Upper lobe of right lung (tissue), 1 donor: ENCODE measurements around the gene MMAA. TPM values are rescaled to one million over a fixed set of nuclear protein-coding genes. Genes with fewer than 3 reads are reported as not detected.
"Not testable (repeated sequence)": the region's sequence is repeated elsewhere in the genome, so short reads cannot be mapped to it uniquely, and the experiment has no call there.

ENCODE experiments used
- ATAC-seq: fragments of 200-7000 bp; cut with Tn5 transposase; one replicate; pipeline ENCODE4 v1.9.1; 2020; ENCODE audit warnings: mild to moderate bottlenecking, moderate library complexity
- DNase-seq: peaks from one replicate; pipeline ENCODE4 v3.0.0-alpha.2; 2020
- H3K27ac ChIP-seq: fragments of 200-600 bp; one replicate; pipeline ENCODE4 v1.8.0; 2022
- H3K27me3 ChIP-seq: fragments of 200-600 bp; one replicate; pipeline ENCODE4 v1.8.0; 2022; ENCODE audit warnings: mild to moderate bottlenecking
- H3K36me3 ChIP-seq: fragments of 200-600 bp; one replicate; pipeline ENCODE4 v1.8.0; 2022
- H3K4me1 ChIP-seq: fragments of 200-600 bp; one replicate; pipeline ENCODE4 v1.8.0; 2022
- H3K4me3 ChIP-seq: fragments of 200-600 bp; one replicate; pipeline ENCODE4 v1.8.0; 2022; ENCODE audit warnings: mild to moderate bottlenecking
- H3K9me3 ChIP-seq: fragments of 200-600 bp; one replicate; pipeline ENCODE4 v1.8.0; 2022
- intact Hi-C: fragments of 100-400 bp; cut with DNase I; formaldehyde crosslinking; loops from one replicate; pipeline ENCODE4 v1.11.0; 2022
- total RNA-seq: library from RNA; stranded (reverse); fragmentation: NEBNext Ultra II Directional; extraction: Animal tissue kit (Norgen Biotek cat#: 25700); gene quantifications from one replicate; pipeline ENCODE4 v1.2.1, GENCODE V29; 2021
- TF ChIP-seq, protein P1 (sequence below): fragments of 200-600 bp; IDR thresholded peaks from one replicate; pipeline ENCODE4 v1.8.0; 2022; ENCODE audit warnings: antibody characterized with exemption
- donor health status: DM: no; HTN: yes; CAD: no; lungs with severe emphysema.

Gene MMAA
- total RNA-seq, 1 donor from 2014 or later: 11.9 TPM

DNA sequence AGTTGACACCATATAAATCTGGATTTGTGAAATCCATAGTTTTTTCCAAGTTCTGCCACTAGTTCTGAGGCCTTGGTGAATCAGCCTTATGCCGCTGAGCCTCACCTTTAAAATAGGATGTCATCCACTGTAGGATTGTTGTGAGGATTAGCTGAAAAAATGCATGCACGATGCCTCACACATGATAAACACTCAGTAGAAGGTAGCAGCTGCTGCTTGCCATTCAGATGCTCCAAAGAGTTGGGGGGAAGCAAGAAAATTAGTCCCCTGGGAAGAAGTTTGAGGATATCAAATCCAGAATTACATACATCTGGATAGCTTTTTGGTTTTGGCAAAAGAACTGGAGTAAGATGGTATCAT, 7.4 kb downstream of the MMAA start:
- Histone ChIP-seq H3K36me3 (no peaks in the 10 kb centered on the region), H3K27ac (no peak overlapping the region), H3K27me3 (no peaks in the 10 kb centered on the region), H3K4me1 (no peaks in the 10 kb centered on the region), H3K9me3 (no peaks in the 10 kb centered on the region), H3K4me3 (no peak overlapping the region)
- ATAC-seq: no peak
- intact Hi-C loops: no loop called here
- TF ChIP-seq, protein P1, sequence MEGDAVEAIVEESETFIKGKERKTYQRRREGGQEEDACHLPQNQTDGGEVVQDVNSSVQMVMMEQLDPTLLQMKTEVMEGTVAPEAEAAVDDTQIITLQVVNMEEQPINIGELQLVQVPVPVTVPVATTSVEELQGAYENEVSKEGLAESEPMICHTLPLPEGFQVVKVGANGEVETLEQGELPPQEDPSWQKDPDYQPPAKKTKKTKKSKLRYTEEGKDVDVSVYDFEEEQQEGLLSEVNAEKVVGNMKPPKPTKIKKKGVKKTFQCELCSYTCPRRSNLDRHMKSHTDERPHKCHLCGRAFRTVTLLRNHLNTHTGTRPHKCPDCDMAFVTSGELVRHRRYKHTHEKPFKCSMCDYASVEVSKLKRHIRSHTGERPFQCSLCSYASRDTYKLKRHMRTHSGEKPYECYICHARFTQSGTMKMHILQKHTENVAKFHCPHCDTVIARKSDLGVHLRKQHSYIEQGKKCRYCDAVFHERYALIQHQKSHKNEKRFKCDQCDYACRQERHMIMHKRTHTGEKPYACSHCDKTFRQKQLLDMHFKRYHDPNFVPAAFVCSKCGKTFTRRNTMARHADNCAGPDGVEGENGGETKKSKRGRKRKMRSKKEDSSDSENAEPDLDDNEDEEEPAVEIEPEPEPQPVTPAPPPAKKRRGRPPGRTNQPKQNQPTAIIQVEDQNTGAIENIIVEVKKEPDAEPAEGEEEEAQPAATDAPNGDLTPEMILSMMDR: no peak
- no peak for DNase-seq

DNA sequence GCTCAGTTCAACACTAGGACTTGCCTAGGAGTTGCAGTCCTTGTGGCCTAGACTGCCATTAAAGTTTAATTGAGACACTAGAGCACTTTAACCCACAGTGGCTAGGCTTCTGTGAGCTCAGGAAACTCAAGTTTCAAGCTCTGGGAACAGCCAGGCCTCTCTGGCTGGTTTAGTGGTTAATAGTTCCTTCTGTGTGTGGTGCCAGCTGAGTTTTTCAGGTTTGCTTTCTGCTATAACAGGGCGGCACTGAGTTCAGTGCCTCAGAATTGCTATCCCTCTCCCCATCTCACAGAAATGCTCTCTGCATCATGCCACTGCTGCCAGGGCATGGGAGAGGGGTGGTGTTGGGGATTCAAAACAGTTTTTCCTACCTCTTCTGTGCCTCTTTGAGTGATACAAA, 15.9 kb downstream of the MMAA start:
- DNase-seq (no peak), ATAC-seq (no peak)
- peaks cover 12% of the 10 kb centered on the region for H3K36me3 ChIP-seq
- H3K4me3 ChIP-seq: no peak overlapping the region
- H3K27ac ChIP-seq: no peak overlapping the region
- TF ChIP-seq, protein P1: no peak
- no peaks in the 10 kb centered on the region for H3K9me3 ChIP-seq
- H3K4me1 ChIP-seq: no peaks in the 10 kb centered on the region
- intact Hi-C loops: no loop called here
- H3K27me3 ChIP-seq: no peaks in the 10 kb centered on the region

DNA sequence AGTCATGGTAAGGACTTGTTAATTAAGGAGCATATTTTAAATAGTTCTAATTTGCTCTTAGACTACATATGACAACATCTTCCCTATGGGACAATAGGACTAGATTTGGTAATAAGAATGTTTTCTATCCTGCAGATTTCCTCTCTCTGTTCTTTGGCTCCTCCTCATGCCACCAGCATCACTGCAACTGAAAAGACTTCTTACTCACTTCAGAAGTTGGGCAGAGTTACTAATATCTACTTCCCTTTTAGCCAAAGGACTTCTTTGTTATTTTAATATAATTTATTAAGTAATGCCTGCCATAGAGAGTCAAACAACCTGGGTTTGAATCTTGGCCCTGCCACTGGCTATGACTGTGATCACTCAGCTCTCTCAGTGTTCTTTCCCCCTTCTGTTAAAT, 16.4 kb downstream of the MMAA start:
- TF ChIP-seq, protein P1: no peak
- H3K27ac ChIP-seq: no peak overlapping the region
- DNase-seq: no peak
- intact Hi-C loops: no loop called here
- no peaks in the 10 kb centered on the region for H3K27me3 ChIP-seq
- no peak for ATAC-seq
- H3K36me3 ChIP-seq: peaks cover 12% of the 10 kb centered on the region
- H3K9me3 ChIP-seq: no peaks in the 10 kb centered on the region
- no peaks in the 10 kb centered on the region for H3K4me1 ChIP-seq
- no peak overlapping the region for H3K4me3 ChIP-seq

DNA sequence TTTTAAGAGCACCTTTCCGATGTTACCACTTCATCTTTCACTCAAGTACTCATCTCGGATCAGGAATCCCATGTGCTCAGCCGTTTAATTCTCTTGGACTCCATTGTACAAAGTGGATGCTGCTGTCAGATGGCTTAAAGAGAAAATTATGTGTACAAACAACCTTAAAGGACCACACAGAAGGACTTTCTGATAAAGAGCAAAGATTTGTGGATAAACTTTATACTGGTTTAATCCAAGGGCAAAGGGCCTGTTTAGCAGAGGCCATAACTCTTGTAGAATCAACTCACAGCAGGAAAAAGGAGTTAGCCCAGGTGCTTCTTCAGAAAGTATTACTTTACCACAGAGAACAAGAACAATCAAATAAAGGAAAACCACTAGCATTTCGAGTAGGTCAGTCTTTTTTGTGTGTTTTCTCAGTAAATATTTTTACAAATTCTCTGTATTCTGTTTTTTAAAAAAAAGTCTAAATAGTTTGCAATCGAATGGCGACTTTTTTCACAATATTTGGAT, 20.1 kb downstream of the MMAA start:
- DNase-seq: no peak
- TF ChIP-seq, protein P1: no peak
- H3K4me3 ChIP-seq: no peak overlapping the region
- peaks cover 12% of the 10 kb centered on the region for H3K36me3 ChIP-seq
- no peak for ATAC-seq
- no peaks in the 10 kb centered on the region for H3K4me1 ChIP-seq
- H3K27ac ChIP-seq: no peak overlapping the region
- no peaks in the 10 kb centered on the region for H3K9me3 ChIP-seq
- H3K27me3 ChIP-seq: no peaks in the 10 kb centered on the region
- intact Hi-C loops: no loop called here

DNA sequence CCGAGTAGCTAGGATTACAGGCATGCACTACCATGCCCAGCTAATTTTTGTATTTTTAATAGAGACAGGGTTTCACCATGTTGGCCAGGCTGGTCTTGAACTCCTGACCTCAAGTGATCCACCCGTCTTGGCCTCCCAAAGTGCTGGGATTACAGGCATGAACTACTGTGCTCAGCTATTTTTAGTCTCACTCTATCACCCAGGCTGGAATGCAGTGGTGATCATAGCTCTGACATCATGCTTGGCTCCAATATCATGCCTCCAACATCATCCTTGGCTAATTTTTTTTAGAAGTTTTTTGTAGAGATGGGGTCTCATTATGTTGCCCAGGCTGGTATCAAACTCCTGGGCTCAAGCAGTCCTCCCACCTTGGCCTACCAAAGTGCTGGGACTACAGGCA, 21.1 kb downstream of the MMAA start:
- H3K4me3 ChIP-seq, ATAC-seq, H3K27me3 ChIP-seq, H3K27ac ChIP-seq, intact Hi-C loops, H3K4me1 ChIP-seq, H3K9me3 ChIP-seq, DNase-seq: not testable (repeated sequence)
- H3K36me3 ChIP-seq: peaks cover 16% of the 10 kb centered on the region

DNA sequence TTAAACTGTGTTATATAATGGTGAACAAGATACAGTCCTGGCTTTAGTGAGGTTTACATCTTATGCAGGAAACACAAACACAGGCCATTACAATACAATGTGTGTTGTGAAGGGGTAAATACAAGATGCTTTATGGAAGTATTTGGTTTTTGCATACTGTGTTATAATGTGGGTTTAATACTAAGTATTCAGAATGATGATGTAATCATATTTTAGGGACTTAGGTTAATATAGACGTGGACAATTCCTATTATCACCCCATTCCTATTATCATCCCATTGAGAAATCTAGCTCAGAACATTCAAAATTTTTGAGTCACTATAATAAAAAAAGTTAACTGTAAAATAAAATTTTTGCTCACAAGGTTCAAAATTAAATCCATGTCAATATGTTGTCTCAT, 24.1 kb downstream of the MMAA start:
- intact Hi-C loops: no loop called here
- Histone ChIP-seq H3K27ac (no peak overlapping the region), H3K4me1 (no peaks in the 10 kb centered on the region), H3K9me3 (no peaks in the 10 kb centered on the region), H3K27me3 (no peaks in the 10 kb centered on the region), H3K36me3 (peaks cover 33% of the 10 kb centered on the region), H3K4me3 (no peak overlapping the region)
- DNase-seq (no peak), ATAC-seq (no peak)
- TF ChIP-seq, protein P1: no peak
